IPS DF 4.7 (cell line): Measurements from ENCODE around the gene GATAD2B.

Experiments used
- DNase-seq: peaks from one replicate; pipeline ENCODE4 v3.0.0-alpha.2; 2013; ENCODE audit warnings: low spot score; ENCODE audit errors: extremely low read depth

The GATAD2B gene

DNA sequence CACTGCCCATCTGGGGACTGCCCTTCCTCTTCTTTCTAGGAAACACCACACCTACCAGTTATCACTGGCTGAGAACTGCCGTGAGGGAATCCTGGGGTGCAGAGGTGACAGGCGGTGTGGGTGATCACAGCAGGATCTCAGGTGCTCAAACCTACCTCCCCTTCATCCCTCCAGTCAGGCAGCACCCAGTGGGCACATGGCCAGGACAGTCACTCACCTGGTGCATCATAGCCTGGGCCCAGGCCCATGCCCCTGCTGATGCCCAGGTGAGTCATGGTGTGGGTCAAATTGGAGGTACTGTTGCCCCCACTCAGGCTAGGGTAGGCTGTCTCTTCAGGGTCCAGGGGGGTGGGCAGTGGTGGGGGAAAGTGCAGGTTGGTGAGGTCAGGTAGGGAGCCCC is 29.0 kb upstream of the GATAD2B start:
- no peak for DNase-seq

GRCh38 chr1:153951183-153951582 is 28.4 kb upstream of the GATAD2B start:
- no peak for DNase-seq

DNA sequence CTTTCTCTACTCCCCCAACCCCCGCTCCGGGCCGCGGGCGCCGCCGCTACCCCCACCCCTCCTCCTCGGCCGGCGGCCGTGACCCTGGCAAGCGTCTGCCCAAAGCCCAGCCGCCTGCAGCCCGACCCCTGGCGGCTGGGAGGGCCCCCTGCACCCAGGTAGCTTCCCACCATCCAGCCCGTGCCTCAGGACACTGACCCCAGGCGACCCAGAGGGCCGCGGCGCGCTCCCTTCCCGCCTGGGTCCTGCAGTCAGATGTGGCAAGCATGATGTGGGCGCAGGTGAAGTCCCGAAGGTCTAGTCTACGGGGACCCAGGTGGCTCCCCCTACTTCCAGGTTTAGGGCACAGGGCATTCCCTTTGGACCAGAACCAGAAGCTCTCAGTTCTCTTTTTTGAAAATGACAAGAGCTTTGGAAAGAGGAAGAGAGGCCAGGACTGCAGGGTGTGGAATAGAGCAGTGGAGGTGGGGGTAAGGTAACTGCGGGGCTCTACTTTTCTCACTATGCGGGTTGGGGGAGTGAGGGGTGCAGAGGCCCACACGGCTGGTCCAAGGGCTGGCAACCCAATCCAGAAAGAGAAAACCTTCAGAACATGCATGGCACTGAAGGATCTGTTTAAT is 24.0 kb upstream of the GATAD2B start, which contains the start of gene DENND4B:
DENND4B (minus strand) TSS at position 97 of the 620 bp plus-strand sequence. CDS start 2,344 bp downstream, outside the sequence.
- no peak for DNase-seq

- no peak for DNase-seq
These were observed 23.2 kb upstream of the GATAD2B start for GRCh38 chr1:153945795-153946621.

GRCh38 chr1:153945131-153945794 is 22.5 kb upstream of the GATAD2B start:
- DNase-seq = no peak

- no peak for DNase-seq
These were observed 22.0 kb upstream of the GATAD2B start for GRCh38 chr1:153944827-153945117.

GRCh38 chr1:153944005-153944826 is 21.4 kb upstream of the GATAD2B start:
- DNase-seq = no peak

- DNase-seq = no peak
These were observed 20.2 kb upstream of the GATAD2B start for GRCh38 chr1:153942766-153943549.

GRCh38 chr1:153941826-153942725 is 19.3 kb upstream of the GATAD2B start:
- no peak for DNase-seq

DNA sequence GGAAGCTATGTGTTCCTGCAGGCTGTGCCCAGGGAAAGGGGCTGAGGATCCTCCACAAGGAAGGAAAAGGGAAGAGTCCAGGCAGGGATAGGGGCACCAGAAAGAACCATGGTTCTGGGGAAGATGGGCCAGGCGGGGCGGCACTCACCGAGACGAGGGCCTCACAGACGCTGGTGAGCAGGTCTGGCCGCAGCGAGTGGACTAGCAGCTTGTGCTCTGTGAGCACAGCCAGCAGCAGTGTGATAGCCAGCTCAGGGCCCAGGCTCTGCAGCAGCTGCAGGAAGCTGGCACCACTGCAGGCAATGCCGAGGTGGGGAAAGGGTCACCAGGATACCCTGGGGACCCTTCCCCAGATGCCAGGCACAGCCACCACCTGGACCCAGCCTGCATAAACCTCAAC is 18.0 kb upstream of the GATAD2B start:
- no peak for DNase-seq

DNA sequence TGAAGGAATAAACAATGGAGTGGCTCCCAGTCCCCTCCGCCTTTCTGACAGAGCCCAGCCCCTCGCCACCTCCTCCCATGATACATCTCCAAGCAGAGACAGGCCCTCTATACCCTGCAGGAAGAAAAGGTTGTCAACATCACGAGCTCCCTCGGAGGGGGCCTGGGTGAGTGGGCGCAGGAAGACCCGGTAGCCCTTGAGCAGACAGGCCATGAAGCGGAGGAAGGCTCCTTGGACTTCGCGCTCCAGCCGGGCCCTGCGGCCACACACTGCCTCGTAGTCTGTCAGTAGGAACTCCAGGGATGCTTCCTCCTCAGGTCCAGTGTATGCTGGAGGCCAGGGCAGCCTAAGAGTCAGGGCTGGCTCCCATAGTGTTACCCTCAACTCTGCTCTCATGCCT is 16.7 kb upstream of the GATAD2B start:
- DNase-seq = no peak

GRCh38 chr1:153938996-153939395 is 16.2 kb upstream of the GATAD2B start:
- no peak for DNase-seq

DNA sequence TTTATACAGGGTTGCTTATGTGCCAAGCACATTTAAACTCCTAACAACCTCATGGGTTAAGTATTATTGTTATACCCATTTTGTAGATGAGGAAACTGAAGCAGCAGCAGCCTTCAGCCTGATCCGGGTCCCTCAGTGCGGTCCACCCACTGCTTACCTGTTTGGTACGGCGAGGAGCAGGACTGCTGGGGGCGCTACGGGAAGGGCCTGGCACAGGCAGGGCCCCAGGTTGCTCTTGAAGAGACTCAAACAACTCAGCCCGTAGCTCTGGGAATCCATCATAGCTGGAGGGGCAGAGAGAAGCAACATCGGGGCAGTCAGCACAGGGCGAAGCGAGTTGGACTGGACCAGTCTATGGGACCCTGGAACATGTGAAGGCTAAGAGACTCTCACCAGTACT is 14.6 kb upstream of the GATAD2B start:
- DNase-seq = no peak

DNA sequence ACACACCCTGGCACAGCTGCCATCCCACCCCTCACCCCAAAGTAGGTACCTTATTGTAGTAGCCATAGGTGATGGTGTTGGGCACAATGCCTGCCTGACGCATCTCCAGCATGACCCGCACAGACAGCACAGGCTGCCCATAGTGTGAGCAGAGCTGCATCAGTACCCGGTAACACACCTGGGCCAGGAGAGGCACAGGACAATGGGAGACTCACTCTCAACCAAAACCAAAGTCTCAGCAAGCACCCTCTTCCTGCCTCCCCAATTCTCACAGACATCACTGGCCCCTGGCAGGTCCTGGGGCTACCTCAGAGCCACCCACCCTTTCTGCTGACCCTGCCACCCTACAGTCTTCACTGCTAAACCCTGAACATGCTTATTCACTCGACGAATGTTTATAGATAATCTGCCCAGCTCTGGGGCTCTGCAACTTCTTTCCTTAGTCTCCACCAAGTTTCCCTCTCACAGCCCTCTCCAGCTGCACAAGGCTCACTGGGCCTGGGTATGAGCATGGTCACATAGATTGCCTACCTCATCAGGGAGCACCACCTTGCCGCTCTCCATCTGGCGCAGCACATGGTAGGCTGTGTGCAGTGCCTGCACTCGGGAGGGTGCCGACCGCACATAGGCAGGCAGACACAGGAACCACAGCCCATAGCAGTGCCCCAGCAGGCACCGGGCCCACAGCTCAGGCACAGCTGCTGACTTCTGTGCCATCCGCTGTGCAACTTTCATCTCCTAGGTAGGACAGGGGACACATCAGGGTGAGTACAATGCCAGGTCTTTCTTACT is 13.4 kb upstream of the GATAD2B start:
- DNase-seq = no peak

DNA sequence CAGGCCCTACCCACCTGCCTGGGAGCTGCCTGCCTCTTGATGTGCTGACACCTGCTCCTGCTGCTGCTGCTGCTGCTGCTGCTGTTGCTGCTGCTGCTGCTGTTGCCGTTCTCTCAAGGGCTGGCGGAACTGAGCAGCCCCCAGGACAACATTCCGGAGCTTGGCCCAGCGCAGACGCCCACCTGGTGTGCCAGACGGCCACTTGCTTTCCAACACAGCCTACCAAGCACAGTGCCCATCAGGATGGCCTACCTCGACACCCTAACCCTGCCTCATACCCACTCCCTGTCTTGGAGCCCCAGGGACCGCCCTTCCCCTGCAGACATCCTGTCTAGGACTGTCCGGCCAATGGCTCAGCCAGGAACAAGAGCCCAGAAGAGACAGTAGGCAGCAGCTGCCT is 12.0 kb upstream of the GATAD2B start:
- DNase-seq = no peak

DNA sequence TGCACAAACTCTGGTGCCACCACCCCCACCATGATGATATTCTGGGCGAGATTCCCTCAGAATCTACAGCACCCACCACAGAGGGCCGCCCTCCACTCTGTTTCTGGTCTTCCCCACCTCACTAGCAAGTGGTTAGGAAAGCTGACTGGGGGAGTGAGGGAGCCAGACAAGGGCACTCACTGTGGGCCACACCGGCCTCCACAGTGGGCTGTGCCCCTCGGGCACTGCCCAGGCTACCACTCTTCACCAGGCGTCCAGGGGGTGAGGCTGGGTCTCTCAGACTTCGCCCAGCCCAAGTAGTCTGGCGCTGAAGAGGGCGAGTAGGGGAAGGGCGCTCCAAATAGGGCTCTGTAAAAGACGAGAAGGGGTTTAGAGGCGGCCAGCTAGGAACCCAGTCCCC is 11.2 kb upstream of the GATAD2B start:
- DNase-seq = no peak

GRCh38 chr1:153933430-153933829 is 10.7 kb upstream of the GATAD2B start:
- no peak for DNase-seq

DNA sequence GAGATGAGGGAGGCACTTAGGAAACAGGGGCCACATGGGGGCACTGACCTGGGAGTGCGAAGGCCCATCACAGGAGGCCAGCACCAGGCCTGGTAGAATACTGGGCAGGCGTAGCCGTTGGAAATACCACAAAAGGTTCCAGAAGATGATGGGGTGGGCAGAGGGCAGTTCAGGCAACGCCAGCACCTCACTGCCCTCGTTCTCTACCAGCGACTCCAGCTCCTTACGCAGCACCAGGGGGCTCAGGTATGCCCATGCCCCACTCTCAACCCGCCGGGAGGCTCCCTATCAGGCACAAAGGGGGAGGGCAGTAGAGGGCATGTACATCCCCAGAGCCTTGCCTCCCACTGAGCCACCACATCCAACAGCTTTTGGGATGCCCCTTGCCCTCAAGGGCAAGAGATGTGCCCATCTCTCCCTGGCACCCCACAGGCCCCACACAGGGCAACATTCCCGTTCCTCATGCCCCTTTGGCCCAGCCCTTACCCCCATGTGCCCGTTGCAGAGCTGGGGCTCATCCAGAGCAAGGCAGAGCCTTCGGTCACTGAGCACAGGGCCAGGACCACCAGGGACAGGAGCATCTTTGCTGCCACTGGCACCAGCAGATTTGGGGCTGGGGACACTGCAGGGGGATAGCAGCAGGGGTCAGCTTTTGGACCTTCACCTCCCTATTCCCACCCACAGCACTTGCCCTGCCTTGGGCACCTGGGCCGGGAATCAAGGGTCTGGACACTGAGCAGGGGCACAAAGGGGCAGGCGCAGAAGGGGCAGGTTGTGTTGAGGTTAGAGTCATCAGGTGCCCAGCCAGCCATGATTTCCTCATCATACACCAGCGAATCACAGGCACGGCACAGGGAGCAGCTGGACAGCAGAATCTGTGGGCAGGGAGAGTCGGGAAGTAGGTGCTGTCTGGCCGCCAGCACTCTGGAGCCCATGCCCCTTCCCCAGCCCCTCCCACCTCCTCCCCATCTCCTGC is 9.7 kb upstream of the GATAD2B start:
- DNase-seq = no peak
